Measurements from ENCODE around the gene PEAR1.

DNA sequence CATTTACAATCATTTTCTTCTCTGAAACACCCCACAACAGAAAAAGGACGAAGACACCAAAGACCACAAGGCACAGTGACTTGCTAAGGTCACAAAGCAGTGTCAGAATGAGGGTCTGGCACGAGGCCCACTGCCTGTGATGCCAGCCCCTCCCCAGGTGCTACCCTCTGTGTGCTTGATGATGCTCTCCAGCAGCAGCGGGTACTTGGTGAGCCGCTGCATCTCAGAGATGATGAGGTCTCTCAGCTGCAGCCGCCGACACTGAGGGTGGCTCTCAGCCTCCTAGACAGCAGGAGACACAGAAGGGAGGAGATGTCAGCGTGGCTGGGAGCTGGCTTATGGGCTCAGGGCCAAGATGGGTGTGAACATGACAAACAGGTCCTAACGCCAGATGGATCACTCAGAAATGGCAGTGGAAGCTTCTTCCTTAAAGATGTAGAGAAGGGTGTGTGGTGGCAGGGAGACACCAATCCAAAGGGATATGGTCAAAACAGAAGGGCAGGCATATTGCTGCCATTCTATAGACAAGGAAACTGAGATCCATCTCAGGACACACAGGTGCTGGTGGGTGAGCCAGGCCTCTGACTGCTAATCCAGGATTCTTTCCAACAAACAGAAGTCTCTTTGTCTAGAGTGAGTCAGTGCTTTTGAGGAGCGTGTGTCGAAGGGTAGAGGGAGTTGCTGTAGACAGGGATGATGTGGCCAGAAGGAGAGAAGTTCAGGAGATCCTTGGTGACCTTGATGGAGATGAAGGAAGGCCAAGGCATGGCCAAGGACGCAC is 52.6 kb downstream of the PEAR1 start:
- TF ChIP-seq, protein P1, sequence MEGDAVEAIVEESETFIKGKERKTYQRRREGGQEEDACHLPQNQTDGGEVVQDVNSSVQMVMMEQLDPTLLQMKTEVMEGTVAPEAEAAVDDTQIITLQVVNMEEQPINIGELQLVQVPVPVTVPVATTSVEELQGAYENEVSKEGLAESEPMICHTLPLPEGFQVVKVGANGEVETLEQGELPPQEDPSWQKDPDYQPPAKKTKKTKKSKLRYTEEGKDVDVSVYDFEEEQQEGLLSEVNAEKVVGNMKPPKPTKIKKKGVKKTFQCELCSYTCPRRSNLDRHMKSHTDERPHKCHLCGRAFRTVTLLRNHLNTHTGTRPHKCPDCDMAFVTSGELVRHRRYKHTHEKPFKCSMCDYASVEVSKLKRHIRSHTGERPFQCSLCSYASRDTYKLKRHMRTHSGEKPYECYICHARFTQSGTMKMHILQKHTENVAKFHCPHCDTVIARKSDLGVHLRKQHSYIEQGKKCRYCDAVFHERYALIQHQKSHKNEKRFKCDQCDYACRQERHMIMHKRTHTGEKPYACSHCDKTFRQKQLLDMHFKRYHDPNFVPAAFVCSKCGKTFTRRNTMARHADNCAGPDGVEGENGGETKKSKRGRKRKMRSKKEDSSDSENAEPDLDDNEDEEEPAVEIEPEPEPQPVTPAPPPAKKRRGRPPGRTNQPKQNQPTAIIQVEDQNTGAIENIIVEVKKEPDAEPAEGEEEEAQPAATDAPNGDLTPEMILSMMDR (conservative IDR thresholded peaks at IDR 0.05), result no peak
- TF ChIP-seq EZH2 (IDR thresholded peaks at IDR 0.05; ENCODE audit: low read depth), result no peak
